ENCODE results near the gene C17orf67.

Gene C17orf67

GRCh38 chr17:56833809-56834379 is at the start of gene C17orf67, which contains the start of gene DGKE:
TSS of gene C17orf67 (minus strand) at chr17:56833920. CDS start at chr17:56815810, 18,110 bp downstream.
TSS of gene DGKE (plus strand) at chr17:56834151. CDS start at chr17:56834796, 645 bp downstream.
- peak; percentile 91 for ATAC-seq
- TF ChIP-seq RARB (CRISPR knock-in tag; IDR thresholded peaks at IDR 0.05) (no peak), CREB5 (CRISPR knock-in tag; IDR thresholded peaks at IDR 0.05; ENCODE audit: low read depth) (no peak), ZFP3 (CRISPR knock-in tag; IDR thresholded peaks at IDR 0.05) (peak; percentile 61; the same call in 1 of the 2 replicates)

GRCh38 chr17:56881685-56882295 is 48.1 kb upstream of the C17orf67 start:
- no peak for ATAC-seq
- TF ChIP-seq OSR1 (CRISPR knock-in tag; IDR thresholded peaks at IDR 0.05) (no peak), ZNF565 (CRISPR knock-in tag; conservative IDR thresholded peaks at IDR 0.05; ENCODE audit: low read depth) (no peak)

GRCh38 chr17:56880571-56880970 is 46.9 kb upstream of the C17orf67 start:
- ATAC-seq, result no peak
- TF ChIP-seq ISL1 (CRISPR knock-in tag; IDR thresholded peaks at IDR 0.05) (no peak), ZC3H10 (CRISPR knock-in tag; IDR thresholded peaks at IDR 0.05) (no peak), ARNTL (CRISPR knock-in tag; IDR thresholded peaks at IDR 0.05; ENCODE audit: borderline replicate concordance, low read depth) (no peak), PPARA (CRISPR knock-in tag; IDR thresholded peaks at IDR 0.05; ENCODE audit: borderline replicate concordance) (no peak)

- no peak for ATAC-seq
- TF ChIP-seq ZFP30 (CRISPR knock-in tag; IDR thresholded peaks at IDR 0.05), result no peak
- no peak for TF ChIP-seq GLIS3 (CRISPR knock-in tag; IDR thresholded peaks at IDR 0.05)
- TF ChIP-seq CSDC2 (CRISPR knock-in tag; IDR thresholded peaks at IDR 0.05), result no peak
- TF ChIP-seq SNAI2 (CRISPR knock-in tag; IDR thresholded peaks at IDR 0.05), result no peak
- no peak for TF ChIP-seq RARB (CRISPR knock-in tag; IDR thresholded peaks at IDR 0.05)
Measured at GRCh38 chr17:56880133-56880532, 46.4 kb upstream of the C17orf67 start.

GRCh38 chr17:56879280-56879679 is 45.6 kb upstream of the C17orf67 start:
- no peak for ATAC-seq
- TF ChIP-seq RARB (CRISPR knock-in tag; IDR thresholded peaks at IDR 0.05) (no peak), ARNTL (CRISPR knock-in tag; IDR thresholded peaks at IDR 0.05; ENCODE audit: borderline replicate concordance, low read depth) (no peak), TCF4 (CRISPR knock-in tag; IDR thresholded peaks at IDR 0.05; ENCODE audit: borderline replicate concordance) (no peak), TOX (CRISPR knock-in tag; IDR thresholded peaks at IDR 0.05; ENCODE audit: borderline replicate concordance) (no peak), GLIS3 (CRISPR knock-in tag; IDR thresholded peaks at IDR 0.05) (no peak), ZC3H10 (CRISPR knock-in tag; IDR thresholded peaks at IDR 0.05) (no peak), ZFP30 (CRISPR knock-in tag; IDR thresholded peaks at IDR 0.05) (no peak), ZNF70 (CRISPR knock-in tag; IDR thresholded peaks at IDR 0.05) (no peak), OSR1 (CRISPR knock-in tag; IDR thresholded peaks at IDR 0.05) (no peak), PPARA (CRISPR knock-in tag; IDR thresholded peaks at IDR 0.05; ENCODE audit: borderline replicate concordance) (no peak), ZNF8 (CRISPR knock-in tag; IDR thresholded peaks at IDR 0.05) (no peak), ESRRG (CRISPR knock-in tag; IDR thresholded peaks at IDR 0.05) (no peak), ZFP3 (CRISPR knock-in tag; IDR thresholded peaks at IDR 0.05) (no peak), BACH2 (CRISPR knock-in tag; IDR thresholded peaks at IDR 0.05; ENCODE audit: borderline replicate concordance) (no peak)

GRCh38 chr17:56876766-56877179 is 43.1 kb upstream of the C17orf67 start:
- TF ChIP-seq ZNF70 (CRISPR knock-in tag; IDR thresholded peaks at IDR 0.05) (no peak), ZFP30 (CRISPR knock-in tag; IDR thresholded peaks at IDR 0.05) (no peak), ZNF8 (CRISPR knock-in tag; IDR thresholded peaks at IDR 0.05) (no peak), ZNF565 (CRISPR knock-in tag; conservative IDR thresholded peaks at IDR 0.05; ENCODE audit: low read depth) (no peak), PPARA (CRISPR knock-in tag; IDR thresholded peaks at IDR 0.05; ENCODE audit: borderline replicate concordance) (no peak), RARB (CRISPR knock-in tag; IDR thresholded peaks at IDR 0.05) (no peak), OSR1 (CRISPR knock-in tag; IDR thresholded peaks at IDR 0.05) (no peak)

GRCh38 chr17:56870081-56870651 is 36.4 kb upstream of the C17orf67 start:
- ATAC-seq, result no peak
- TF ChIP-seq ZNF565 (CRISPR knock-in tag; conservative IDR thresholded peaks at IDR 0.05; ENCODE audit: low read depth) (no peak), OSR1 (CRISPR knock-in tag; IDR thresholded peaks at IDR 0.05) (no peak), ESRRG (CRISPR knock-in tag; IDR thresholded peaks at IDR 0.05) (no peak), CSRNP3 (CRISPR knock-in tag; IDR thresholded peaks at IDR 0.05) (no peak)

More at GRCh38 chr17:56876766-56877179, 43.1 kb upstream of the C17orf67 start:
- no peak for ATAC-seq

Measured in SK-N-SH treated with all-trans-retinoic acid at 6 μM for 48 hours (cell line).